Skeletal muscle cell (primary cell): ENCODE data around the gene CEP72.
A peak's percentile ranks its signal among the peaks of the same experiment; 100 is the strongest.
"Not testable (repeated sequence)": the region's sequence is repeated elsewhere in the genome, so short reads cannot be mapped to it uniquely, and the experiment has no call there.

ENCODE experiments used
- DNase-seq: peaks from one replicate; pipeline ENCODE4 v3.0.0-alpha.2; 2010; ENCODE audit warnings: low read depth
- H3K4me3 ChIP-seq: 2 replicates; pipeline ENCODE4 v1.5.1; 2011; ENCODE audit warnings: low read depth, mild to moderate bottlenecking, control low read depth, low read length, moderate library complexity

CEP72 gene

DNA sequence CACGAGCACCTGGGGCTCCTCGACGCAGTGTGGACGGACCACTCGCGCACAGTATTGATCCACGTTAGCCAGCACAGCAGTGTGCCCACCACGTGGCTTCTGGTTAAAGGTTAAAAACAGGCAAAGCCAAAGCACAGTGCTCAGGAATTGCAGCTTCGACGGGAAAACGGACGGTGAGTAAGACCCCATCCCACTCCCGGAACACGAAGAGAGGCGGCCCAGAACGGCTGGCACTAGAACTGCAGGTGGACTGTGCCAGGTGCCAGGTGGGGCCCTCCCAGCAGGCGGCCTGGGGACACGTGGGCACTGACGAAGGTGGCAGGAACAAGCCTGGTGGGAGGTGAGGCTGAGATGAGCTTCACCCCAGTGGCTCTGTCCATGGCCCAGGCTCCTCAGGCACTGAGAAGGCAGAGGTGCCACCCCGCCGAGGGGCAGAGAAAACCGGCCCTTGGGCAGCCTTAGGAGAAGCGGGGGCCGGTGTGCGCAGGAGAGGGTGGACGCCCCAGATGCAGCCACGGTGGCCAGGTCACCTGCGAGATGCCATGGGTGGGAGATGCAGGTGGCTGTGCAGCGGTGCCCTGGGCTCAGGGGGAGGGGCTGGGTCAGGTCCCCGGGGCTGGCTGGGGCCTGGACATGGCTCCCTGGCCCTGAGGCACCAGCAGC lies 76.3 kb downstream of the CEP72 start:
- not testable (repeated sequence) for H3K4me3 ChIP-seq, DNase-seq

DNA sequence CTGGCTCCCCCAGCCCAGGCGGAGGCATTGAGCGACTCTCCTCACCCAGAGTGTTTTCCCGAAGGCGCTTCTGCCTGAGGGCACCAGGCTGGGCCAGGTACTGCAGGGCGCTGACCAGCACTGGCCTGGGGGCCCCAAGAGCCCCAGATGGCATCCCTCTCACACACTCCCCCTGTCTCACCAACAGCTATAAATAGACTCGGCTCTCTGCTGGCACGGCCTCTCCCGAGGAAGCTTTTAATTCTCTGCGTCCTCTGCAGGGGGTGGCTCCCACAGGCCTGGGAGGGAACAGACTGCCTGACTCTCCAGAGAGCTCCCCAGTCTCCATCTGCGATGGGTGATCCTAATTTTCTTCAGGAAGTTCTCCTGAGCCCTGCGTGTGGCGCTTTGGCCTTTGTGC lies 78.2 kb downstream of the CEP72 start:
- DNase-seq, H3K4me3 ChIP-seq: not testable (repeated sequence)

DNA sequence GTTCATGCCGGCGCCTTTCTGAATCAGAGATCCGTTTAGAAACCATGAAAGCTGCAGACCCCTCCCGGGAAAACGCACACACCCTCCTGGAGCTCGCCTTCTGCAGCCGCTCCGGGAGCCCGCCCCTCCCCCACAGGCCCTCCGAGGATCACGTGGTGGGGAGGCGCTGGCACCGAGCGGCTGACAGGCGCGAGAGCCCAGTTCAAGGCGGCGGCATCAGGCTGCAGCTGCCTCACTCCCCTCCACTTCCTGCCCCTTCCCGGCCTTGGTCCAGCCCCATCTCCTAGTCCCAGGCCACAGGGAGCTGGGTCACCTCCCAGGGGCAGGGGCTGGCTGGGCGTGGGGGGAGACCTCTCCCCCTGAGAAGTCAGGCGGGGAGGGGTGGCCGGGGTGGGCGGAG lies 78.9 kb downstream of the CEP72 start:
- not testable (repeated sequence) for H3K4me3 ChIP-seq, DNase-seq

DNA sequence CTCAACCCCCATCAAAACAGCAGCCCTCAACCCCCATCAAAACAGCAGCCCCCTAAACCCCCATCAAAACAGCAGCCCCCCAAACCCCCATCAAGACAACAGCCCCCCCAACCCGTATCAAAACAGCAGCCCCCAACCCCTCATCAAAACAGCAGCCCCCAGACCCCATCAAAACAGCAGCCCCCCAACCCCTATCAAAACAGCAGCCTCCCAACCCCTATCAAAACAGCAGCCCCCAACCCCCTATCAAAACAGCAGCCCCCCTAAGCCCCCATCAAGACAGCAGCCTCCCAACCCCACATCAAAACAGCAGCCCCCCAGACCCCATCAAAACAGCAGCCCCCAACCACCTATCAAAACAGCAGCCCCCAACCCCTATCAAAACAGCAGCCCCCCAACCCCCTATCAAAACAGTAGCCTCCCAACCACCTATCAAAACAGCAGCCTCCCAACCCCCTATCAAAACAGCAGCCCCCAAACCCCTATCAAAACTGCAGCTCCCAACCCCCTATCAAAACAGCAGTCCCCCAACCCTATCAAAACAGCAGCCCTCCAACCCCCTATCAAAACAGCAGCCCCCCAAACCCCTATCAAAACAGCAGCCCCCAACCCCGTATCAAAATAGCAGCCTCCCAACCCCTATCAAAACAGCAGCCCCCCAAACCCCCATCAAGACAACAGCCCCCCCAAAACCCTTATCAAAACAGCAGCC lies 79.8 kb downstream of the CEP72 start:
- DNase-seq, result no peak
- no peak overlapping the region for H3K4me3 ChIP-seq

DNA sequence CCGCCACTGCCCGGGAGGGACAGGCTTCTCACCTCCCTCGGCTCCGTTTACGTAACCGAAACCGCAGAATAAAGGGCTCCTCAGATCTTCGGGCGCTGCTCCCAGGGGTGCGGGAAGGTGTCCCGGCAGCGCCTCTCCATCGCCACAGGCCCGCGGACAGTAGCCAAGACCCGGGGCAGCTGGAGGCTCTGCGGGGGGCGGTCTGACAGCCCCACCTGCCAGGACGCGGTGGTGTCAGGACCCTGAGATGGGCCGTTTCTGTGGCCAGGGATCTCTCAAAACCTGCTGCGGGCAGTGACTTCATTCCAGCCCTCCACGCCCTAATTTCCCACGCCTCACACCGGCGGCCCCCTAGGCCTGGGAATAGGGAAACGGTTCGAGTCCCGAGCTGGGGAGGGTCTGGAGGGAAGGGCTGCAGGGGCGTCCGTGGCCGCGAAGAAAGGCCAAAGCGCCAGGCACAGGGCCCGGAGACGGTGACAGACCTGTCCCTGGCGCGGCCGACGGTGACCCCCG lies 80.4 kb downstream of the CEP72 start:
- peak overlapping the region; percentile 15 for H3K4me3 ChIP-seq

DNA sequence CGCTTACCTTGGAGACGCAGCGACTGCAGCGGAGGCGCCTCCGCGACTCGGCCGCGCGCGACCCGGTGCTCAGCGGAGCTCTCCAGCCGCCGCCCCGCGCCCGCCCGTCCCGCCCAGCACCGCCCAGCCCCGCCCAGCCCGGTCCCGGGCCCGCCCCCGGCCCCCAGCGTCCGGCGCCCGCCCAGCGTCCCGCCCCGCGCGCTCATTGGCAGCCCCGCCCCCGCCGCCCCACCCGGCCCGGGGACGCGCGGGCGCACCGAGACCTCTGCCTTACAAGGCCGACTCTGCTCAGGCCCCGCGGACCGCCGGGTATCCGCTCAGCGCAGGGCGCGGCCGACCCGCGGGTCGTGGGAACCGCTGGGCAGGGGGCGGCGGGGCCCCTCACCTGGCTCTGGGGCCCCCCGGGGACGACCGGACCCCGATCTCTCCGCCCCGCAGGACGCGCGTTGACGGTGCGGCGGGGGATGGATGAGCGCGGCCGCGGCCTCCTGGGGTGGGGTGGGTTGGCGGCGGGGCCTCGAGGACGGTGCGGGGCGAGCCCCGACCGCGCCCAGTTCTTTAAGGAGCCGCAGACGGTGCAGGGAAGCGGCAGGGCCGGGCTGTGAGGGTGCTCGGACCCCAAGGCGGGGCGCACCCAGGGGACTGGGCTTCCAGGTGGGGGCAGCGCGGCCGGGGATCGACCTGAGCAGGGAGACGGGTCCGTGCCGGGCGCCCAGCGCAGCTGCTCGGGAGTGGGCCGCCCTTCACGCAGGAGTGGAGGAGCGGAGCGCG lies 81.3 kb downstream of the CEP72 start, which contains the start of gene TPPP:
Gene TPPP (minus strand): TSS at position 82 of the 771 bp plus-strand sequence. CDS start 15,292 bp downstream, outside the sequence.
- H3K4me3 ChIP-seq, result peak within 1 kb of the TSS; percentile 26
- not testable (repeated sequence) for DNase-seq

More for the DNA sequence above, 80.4 kb downstream of the CEP72 start:
- DNase-seq, result not testable (repeated sequence)

DNA sequence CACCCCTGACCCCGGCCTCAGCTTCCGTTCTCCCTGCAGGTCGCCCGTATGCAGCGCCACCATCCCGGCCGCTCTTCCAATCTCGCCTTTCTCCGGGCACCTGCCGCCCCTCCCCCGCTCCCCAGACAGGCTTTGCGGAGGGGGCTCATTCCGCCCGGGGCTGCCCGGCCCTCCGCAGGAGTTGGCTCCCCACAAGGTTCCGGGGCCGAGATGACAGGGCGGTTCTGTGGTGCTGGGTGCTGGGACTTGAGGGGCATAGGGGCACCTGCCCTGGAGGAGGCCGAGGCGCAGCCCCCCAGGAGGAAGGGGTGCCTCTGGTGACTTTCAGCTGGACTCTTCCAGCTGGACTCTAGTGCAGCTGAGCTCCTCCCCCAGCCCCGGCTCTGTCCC lies 81.9 kb downstream of the CEP72 start:
- H3K4me3 ChIP-seq, DNase-seq: not testable (repeated sequence)

DNA sequence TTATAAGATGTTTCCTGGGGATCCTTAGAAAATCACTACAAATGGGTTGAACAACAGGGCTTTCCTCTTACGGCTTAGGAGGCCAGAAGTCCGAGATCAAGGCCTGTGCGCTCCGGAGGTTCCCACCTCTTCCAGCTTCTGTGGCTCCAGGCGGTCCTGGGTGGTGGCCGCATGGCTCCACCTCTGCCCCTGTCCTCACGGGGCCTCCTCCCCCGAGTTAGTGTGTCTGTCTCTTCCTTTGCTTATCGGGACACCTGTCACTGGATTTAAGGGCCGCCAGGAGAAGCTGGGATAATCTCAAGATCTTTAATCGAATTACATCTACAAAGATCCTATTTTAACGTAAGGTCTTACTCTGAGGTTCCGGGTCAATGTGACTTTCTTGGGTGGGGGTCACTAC lies 83.3 kb downstream of the CEP72 start:
- DNase-seq, H3K4me3 ChIP-seq: not testable (repeated sequence)

DNA sequence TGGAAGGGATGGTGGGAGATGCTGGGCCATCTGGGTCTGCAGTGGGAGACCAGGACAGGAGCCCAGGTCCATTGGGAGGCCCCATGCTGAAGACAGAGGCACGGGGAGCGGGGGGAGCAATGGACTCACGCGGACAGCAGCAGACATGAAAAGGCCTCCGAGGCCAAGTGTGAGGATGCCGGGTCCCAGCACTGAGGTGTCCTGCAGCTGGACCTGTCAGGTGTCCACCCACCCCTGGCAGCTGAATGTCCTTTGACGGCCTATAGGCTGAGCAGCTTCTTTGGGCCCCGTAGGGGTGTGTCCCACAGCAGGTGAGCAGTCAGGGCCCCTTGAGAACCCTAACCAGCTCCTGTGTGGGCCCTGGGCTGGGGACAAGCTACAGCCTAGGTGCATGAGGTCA lies 84.1 kb downstream of the CEP72 start:
- DNase-seq, H3K4me3 ChIP-seq: not testable (repeated sequence)

DNA sequence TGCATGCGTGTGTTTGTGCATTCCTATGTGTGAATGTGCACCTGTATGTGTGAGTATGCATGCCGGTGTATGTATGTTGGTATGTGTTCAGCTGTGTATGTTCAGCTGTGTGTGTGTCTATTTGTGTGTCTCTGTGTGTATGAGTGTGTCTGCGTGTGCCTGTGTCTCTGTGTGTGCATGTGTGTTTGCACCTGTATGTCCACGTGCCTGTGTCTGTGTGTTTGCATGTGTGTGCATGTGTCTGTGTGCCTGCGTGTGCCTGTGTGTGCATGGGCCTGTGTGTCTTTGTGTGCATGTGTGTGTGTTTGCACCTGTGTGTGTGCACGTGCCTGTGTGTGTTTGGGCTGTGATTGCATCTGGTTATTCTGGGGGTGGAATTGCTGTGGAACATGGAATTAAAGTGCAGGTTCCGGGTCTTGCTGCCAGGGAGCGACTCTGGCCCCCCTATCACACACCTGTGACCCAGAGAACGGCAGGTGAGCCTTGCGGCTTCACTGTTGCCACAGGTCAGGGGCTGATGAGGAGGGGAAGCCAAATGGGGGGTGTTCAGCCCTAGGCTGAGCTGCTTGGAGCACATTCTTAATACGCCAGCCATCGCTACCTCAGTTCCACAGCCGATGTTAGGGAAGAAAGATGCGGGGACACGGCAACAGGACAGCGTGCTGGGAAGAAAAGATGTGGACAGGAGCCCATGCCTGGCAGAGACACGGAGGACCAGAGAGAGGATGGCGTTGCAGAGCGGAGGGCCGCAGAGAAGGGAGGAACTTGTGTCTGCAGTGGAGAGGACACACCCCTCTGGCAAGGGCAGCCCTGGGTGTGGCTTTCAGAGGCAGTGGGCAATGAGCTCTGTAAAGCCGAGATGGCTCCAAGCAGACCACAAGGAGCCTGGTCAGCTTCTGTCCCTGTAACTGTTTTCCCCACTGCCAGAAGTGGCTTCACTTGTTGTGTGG lies 84.9 kb downstream of the CEP72 start:
- H3K4me3 ChIP-seq, DNase-seq: not testable (repeated sequence)
